Measurements from ENCODE around the gene HEBP2.

HEBP2 gene

DNA sequence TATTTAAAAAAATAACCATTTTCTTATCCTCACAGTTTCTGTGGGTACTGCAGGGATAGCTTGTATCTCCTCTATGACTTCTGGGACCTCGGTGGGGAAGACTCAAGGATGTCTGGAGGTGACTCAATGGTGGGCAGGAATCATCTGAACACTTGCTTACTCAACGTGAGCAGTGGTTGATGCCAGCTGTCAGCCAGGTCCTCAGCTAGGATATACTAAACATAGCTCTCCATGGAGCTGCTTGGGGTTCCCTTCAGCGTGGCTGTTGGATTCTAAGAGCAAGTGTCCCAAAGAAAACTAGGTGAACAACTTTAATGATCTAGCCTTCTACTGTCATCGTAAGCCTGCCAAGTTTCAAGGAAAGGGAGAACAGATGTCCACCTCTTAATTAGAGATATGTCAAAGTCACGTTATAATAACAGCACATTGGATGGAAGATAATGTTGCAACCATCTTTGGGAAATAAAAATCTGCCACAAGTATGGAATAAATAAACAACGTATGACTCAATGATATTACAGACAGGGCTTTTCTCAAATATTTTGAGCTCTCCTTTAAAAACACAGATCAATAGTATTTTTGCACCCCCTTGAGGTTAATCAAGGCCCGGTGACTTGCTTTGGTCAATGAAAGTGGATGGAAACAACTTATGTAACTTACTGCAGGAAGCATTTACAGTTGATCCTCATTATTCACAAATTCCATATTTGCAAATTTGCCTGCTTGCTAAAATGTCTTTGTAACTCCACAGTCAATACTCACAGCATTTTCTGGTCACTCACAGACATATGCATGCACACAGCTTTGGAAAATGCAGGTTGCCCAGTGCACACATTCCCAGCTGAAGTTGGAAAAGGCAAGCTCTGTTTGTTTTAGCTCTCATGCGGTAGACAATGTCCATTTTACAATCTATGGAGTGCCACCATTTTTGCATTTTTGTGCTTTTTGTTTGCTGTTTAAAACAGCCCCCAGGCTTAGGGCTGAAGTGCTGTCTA, 6.6 kb upstream of the HEBP2 start:
- no peak for DNase-seq (ENCODE audit: extremely low read depth in 1 of 2, low read depth in 1 of 2)

GRCh38 chr6:138400326-138400725, 3.7 kb upstream of the HEBP2 start:
- DNase-seq (ENCODE audit: extremely low read depth in 1 of 2, low read depth in 1 of 2), result no peak

GRCh38 chr6:138401960-138402837, 1.8 kb upstream of the HEBP2 start:
- DNase-seq (ENCODE audit: extremely low read depth in 1 of 2, low read depth in 1 of 2), result no peak

- no peak for DNase-seq (ENCODE audit: extremely low read depth in 1 of 2, low read depth in 1 of 2)
Measured at GRCh38 chr6:138402838-138403187, 1.2 kb upstream of the HEBP2 start.

DNA sequence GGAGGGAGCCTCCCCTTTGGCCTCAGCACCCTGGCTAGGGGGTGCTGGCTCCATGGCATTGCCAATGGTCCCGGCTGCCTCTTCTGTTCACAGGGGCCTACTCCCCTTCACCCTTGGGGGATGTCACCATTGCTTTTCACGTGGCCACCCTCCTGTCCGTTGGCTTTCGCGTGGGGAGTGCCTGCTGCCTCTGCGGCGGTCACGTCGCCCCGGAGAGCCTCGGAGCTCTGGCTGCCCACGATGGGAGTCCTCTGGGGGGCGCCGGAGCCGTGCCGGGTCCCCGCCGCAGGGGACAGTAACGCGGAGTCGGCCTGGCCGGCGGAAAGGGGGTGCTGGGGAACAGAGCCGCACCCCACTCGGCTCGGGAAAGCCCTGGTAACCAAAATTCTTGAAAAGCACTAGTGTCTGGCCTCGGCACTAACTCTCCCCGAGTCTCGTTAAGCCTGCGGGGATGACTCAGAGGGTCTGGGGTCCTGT, 661 bp upstream of the HEBP2 start:
- DNase-seq (ENCODE audit: extremely low read depth in 1 of 2, low read depth in 1 of 2), result no peak

DNA sequence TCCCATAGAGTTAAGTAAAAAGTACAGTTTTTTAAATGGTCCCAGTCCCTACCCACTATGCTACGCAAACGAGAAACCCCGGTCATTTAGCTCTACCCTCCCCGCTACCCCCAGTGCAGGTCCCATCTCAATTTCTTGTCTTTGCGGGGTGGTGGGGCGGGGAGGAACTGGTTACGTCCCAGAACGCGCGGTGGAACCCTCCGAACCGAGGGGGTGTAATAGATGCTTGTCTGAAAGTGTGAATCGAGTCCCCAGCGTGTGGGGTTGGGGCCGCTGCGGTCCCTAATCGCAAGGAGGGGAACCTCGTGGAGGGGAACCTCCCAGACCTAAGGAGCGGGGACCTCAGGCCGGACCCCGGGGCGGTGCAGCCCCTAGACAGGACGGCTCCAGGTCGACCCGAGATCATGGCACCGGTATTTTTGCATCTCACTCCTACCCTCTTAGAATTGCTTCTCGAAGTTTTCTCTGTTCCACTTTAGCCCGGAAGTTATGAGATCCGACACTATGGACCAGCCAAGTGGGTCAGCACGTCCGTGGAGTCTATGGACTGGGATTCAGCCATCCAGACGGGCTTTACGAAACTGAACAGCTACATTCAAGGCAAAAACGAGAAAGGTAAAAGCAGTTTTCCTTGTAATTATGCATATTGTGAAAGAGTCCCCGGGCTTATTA, 779 bp downstream of the HEBP2 start:
- no peak for DNase-seq (ENCODE audit: extremely low read depth in 1 of 2, low read depth in 1 of 2)

GRCh38 chr6:138405816-138406413, 1.9 kb downstream of the HEBP2 start:
- DNase-seq (ENCODE audit: extremely low read depth in 1 of 2, low read depth in 1 of 2), result no peak

DNA sequence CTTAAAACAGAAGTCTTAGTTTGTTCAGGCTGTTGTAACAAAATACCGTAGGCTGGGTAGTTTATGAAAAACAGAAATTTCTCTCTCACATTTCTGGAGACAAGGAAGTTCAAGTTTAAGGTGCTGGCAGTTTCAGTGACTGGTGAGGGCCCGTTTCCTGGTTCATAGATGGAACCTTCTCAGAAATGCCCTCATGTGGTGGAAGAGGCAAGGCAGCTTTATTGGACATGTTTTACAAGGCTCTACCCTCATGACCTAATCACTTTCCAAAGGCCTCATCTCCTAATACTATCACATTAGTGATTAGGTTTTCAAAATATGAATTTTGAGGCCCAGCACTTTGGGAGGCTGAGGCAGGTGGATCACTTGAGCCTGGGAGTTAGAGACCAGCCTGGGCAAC, 2.4 kb downstream of the HEBP2 start:
- no peak for DNase-seq (ENCODE audit: extremely low read depth in 1 of 2, low read depth in 1 of 2)

DNA sequence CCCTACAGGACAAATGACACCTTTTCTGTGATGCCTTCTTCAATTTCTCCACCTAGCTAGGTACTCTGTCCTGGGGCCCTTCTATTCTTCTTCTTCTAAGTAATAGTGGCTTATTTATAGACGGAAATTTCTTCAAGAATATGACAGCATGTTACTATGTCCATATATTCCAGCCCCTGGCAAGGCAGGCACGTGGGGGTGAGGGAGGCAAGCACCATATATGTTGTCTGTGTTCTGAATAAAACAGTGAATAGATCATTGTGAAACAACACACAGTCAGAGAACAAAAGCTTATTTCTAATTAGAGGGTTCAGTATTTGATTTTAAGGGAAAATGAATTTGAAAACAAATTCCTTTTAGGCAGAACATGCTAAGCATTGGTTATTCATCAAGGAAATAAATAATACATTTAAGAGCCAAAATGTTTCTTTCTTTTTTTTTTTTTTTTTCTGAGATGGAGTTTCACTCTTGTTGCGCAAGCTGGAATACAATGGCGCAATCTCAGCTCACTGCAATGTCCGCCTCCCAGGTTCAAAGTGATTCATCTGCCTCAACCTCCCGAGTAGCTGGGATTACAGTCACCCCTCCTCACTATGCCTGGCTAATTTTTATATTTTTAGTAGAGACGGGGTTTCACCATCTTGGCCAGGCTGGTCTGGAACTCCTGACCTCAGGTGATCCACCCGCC, 6.2 kb downstream of the HEBP2 start:
- no peak for DNase-seq (ENCODE audit: extremely low read depth in 1 of 2, low read depth in 1 of 2)

DNA sequence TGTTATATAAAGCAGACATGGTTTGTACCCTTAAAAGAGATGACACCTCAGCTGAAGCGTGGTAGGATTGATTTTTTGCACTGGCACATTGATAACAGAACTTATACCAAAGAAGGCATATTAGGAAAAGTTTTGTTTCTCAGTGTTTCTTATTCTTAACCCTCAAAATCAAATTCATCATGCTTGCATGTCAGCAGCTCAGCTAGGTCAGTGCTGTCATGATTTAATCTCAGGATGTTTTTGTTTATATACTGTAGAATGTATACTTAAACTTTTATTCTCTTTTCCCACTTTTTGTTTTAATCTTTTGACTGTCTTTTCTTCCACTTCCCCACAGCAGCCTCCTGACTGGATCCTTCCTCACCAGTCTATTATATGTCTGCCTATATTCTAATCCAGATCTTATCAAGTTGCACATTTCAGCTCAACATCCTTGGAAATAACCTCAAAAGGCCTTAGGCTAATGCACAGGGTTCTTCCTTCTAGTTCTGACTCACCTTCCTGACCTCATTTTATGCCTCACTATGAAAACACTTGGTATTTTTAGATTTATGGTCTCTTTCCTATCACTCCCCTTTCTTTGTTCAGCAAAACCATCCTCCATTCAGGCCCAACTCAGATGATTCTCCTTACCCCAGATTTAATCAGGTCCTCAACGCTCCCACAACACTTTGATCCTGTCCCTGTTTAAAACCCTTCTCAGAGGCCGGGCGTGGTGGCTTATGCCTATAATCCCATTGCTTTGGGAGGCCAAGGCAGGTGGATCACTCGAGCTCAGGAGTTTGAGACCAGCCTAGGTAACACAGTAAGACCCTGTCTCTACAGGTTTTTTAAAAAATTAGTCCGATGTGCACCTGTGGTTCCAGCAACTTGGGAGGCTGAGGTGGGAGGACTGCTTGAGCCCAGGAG, 7.2 kb downstream of the HEBP2 start:
- no peak for DNase-seq (ENCODE audit: extremely low read depth in 1 of 2, low read depth in 1 of 2)

DNA sequence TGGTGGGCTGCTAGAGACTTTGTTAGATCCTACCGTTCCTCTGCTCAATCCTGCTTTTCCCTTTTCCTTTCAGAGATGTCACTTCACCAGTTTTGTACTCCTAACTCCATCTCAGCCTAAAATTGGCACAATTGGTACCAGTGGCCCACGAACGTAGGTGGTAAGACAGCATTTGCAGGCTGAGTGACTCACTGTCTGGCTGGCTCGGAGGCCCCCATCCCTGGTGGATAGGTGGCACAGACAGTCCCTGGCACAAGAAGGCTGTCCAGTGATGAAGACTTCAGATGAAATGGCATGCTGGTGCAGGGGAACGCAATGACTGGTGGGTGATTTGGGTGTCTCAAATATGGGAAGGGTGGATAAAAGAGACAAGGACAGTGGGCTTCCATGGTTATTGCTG, 11.1 kb downstream of the HEBP2 start:
- no peak for DNase-seq (ENCODE audit: extremely low read depth in 1 of 2, low read depth in 1 of 2)

DNA sequence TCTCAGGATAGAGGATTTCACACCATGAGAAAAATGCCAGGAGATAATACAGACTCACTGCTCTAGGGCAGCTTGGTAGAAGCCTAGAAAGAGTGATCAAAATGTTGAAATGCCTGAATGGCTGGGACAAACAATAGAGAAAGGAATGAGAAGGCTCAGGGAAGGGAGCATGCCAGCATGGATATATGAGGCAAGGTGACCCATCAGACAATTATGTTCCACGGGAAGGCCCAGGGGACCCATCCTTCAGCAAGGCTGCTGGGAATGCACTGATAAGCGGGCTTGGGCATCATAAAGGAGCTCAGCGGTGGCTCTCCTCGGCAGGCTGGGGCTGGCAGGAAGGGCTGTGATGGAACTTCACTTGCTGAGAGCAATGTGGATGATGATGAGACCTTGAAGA, 12.2 kb downstream of the HEBP2 start:
- DNase-seq (ENCODE audit: extremely low read depth in 1 of 2, low read depth in 1 of 2), result no peak

- no peak for DNase-seq (ENCODE audit: extremely low read depth in 1 of 2, low read depth in 1 of 2)
Measured at GRCh38 chr6:138417493-138418117, 13.6 kb downstream of the HEBP2 start.

DNA sequence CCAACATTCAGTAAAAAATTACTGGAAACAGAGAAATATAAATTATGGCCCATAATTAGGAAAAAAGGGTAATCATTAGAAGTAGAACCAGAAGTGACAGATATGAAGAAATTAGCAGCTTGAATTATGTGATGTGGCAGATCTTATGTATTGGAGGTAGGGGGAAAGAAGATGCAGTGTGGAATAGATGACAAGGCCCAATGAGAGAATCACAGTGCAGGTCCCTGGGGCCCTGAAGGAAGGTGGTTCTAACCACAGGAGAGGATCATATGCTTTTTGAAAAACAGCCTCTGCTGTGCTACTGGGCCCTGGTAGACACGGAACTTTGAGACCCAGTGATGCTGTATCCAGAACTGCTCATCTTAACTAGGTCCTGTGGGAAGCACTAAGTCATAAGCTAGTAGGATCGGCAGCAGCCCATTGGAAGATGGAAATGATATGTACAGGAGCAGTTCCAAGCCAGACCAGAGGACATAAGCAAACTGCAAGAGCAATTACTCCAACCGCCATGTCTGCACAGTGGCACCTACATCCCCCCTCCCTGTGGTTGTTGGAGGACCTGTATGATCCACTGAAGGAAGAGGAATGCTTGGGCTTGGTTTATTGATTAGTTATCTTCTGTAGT, 14.2 kb downstream of the HEBP2 start:
- no peak for DNase-seq (ENCODE audit: extremely low read depth in 1 of 2, low read depth in 1 of 2)

DNA sequence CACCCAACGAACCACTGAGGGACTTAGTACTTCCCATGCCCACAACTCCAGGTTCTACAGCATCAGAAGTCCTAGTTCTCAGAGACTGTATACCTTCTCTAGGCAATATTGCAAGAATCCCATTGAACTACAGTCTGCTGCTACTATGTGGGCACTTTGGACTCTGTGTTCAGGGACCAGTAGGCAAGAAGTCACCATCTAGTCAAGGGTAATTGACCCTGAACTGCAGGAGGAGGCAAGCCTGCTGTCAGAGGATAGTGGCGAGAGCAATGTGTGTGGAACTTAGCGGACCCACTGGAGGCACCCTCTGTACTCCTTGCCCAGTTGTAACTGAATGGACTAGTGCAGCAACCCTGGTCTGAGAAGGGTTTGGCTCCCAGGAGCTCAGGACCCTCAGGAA, 15.7 kb downstream of the HEBP2 start:
- no peak for DNase-seq (ENCODE audit: extremely low read depth in 1 of 2, low read depth in 1 of 2)

- no peak for DNase-seq (ENCODE audit: extremely low read depth in 1 of 2, low read depth in 1 of 2)
Measured at GRCh38 chr6:138420356-138420755, 16.3 kb downstream of the HEBP2 start.

GRCh38 chr6:138421089-138421488, 17.1 kb downstream of the HEBP2 start:
- DNase-seq (ENCODE audit: extremely low read depth in 1 of 2, low read depth in 1 of 2), result no peak

- DNase-seq (ENCODE audit: extremely low read depth in 1 of 2, low read depth in 1 of 2), result no peak
Measured at GRCh38 chr6:138421608-138422007, 17.6 kb downstream of the HEBP2 start.

All from activated CD8-positive, alpha-beta memory T cell treated with anti-CD3 and anti-CD28 coated beads for 1 hour (primary cell).